NCI-H1694 treated with DMSO at 0.1 percent for 48 hours (cell line): ENCODE results near the gene PDIA6.
A peak's percentile ranks its signal among the peaks of the same experiment; 100 is the strongest.
"Not testable (repeated sequence)": the region's sequence is repeated elsewhere in the genome, so short reads cannot be mapped to it uniquely, and the experiment has no call there.

ENCODE experiments used
- DNase-seq: peaks from one replicate; lab custom pipeline; 2025; lab: John Stamatoyannopoulos, UW

Gene PDIA6

DNA sequence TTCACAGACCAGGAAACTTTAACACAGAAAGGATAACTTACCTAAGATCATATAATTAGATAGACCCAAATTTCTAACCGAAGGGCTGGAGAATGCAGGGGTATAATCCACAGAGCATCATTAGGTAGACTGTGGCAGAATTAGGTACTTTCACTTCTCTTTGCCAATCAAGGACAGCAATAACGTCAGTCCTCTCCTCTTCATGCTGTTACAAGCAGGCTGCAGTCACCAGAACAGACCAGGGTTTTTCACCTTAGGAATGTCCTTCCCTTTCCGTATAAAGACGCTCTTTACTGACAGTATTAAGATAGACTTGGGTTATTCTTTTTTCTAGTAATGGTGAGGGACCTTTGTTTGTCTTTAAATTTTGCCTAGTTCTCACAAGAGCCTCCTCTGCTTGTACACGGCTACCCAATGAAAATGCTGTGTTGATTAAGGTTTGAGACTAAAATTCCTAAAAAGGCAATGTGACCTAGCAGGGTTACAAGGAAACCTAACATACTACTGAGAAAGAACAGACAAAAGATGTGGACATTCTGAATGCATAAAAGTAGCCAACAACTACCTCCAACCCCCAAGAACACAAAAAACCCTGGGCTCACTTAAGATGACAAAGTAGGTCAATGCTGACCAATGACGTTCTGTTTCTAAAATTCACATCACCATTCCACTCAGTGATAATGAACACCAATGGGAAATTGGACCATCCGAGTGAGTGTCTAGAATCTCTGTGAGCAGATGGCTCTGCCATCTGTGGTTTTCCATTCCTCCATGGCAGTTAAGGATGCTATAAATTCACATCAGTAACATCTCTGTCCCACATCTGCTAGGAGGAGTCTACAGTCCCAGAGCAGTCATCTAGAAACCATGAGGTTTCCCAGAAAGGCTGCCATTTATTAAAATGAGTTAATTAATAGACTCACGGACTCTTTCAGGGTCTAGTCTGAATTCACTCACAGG is 2.1 kb downstream of the PDIA6 start:
- DNase-seq, result peak; percentile 99

DNA sequence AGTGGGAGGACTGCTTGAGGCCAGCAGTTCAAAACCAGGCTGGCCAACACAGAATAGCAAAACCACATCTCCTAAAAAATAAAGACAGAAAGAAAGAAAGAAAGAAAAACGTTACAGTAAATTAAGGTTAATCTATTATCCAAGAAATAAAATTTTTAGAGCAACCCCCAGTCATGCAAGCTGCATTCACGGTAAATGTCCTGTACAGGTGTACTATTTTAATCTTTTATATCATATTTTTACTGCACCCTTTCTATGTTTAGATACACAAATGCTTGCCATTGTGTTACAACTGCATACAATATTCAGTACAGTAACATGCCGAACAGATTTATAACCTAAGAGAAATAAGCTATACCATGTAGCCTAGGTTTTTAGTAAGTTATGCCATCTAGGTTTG is 6.0 kb downstream of the PDIA6 start:
- no peak for DNase-seq

DNA sequence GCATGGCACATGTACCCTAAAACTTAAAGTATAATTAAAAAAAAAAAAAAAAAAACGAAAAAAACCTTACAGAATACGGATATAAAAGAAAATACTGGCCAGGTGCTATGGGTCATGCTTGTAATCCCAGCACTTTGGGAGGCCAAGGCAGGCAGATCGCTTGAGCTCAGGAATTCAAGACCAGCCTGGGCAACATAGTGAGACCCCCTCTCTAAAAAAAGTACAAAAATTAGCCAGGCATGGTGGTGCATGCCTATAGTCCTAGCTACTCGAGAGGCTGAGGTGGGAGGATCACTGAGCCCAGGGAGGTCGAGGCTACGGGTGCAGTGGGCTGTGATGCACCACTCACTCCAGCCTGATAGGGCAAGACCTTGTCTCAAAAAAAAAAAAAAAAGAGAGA is 6.6 kb downstream of the PDIA6 start:
- DNase-seq, result not testable (repeated sequence)

DNA sequence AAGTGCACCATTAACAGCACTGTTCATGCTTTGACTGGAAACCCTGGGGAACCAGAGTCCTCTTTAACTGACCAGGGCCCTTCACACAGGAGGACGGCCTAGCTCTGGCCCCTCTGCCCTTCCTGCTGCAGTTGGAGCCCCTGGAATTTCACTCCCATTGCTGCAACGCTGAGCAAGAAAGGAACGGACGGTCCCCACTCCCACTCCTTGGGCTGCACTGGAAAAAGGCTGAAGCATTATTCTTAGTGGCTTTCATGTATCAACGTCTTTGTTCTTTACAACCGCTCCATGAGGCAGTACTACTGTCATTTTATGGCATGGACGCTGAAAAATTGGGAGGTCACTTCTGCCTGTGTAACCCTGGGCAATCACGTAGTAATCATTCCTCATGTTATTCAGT is 9.9 kb downstream of the PDIA6 start:
- DNase-seq, result no peak

DNA sequence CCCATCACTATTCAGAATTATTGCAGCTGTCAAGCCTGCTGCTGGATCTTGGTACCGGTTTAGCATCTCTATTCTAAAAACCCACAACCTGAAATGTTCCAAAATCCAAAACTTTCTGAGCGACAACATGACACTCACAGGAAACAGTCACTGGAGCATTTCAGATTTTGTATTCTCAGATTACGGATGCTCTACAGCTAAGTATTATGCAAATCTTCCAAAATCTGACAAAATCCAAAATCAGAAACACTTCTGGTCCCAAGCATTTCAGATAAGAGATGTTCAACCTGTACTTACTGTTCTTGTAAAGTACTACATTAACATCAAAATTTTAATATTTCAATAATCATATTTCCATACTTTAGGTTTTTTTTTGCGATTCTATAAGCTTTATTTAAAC is 12.4 kb downstream of the PDIA6 start:
- DNase-seq, result no peak

DNA sequence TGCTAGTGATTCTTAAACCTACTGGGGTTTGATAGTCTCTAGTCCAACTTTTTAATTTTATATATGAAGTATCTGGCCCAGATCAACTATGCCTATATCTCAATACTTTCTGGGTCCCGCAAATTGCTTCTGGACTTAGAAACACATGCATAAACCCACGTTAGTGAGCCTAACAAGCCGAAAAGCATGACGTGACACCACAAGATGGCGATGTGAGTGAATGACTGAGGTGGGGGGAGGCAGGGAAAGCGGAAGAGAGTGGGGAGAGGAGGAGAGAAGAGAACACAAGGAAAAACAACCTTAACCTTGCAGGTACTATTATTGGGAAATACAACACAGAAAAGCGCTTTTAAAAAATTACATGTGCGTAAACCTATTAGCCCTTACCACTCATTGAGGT is 13.8 kb downstream of the PDIA6 start:
- DNase-seq, result no peak

DNA sequence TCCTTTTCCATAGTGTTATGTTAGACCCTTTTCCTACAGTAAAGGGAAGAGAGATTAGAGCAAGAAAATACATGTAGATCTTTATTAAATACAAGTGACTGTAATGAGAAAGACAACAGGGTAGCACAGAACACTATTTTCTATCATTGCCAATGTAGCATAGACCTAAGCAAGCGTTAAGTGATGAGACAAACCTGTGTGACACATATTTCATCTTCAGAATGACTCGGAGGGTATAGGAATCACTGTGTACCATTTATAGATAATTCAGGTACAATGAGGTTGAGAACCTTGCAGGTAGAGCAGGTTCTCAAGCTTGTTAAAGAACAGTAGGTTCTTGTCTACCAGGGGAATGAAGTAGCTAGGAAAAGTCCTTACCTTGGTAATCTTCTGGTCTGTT is 15.9 kb downstream of the PDIA6 start:
- no peak for DNase-seq

DNA sequence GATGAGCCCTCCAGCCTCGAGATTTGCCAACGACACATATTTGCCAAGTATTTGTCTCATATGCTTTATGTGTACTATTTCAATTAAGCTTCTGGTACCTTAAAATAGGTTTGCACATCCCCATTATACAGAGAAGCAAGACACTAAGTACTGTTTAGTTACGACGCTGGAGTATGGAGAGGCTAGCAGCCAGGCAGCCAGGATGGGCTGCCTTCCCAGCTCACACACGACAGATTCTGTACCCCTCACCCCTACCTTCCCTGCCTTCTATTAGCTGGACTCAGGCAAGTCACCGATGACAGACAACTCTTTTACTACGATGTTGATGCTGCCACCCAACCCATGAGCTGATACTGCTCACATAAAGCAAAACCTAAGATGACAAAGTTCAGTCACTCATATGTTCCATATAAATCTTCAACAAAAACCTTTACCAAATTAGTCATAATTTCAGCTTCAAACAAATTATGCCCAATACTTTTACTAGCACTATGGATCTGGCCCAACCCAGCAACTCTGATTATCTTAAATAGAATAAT is 17.0 kb downstream of the PDIA6 start:
- no peak for DNase-seq

DNA sequence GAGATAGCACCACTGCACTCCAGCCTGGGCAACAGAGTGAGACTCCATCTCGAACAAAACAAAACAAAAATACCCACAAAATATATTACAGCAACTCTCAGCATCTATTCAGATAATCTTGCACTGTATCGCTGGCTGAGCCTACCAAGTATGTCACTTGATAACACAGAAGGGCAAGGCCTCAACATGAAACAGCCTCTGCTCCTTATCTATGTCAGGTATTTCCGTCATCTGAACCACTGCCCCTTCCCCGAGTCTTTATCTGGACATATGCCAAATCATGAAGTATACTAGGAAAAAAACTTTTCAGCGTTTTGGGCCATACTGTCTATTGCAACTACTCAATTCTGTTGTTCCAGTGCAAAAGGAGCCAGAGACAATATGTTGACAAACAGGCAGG is 17.7 kb downstream of the PDIA6 start:
- no peak for DNase-seq

DNA sequence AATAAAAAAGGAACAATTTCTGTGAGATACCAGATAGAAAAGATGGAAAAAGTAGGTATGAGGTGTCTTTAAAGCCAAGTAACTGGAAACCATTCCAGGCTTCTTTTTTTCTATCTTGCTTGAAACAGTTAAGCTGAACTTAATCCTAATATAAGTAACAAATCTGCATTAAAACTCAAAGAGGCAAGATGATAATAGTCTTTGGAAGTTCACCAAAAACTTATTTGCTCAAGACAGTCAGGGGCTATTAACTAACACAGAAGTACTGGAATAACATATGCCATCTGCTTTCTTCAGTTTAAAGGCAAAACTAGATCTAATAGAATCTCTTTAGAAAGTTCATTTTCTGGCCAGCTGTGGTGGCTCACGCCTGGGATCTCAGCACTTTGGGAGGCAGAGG is 18.8 kb downstream of the PDIA6 start:
- no peak for DNase-seq

DNA sequence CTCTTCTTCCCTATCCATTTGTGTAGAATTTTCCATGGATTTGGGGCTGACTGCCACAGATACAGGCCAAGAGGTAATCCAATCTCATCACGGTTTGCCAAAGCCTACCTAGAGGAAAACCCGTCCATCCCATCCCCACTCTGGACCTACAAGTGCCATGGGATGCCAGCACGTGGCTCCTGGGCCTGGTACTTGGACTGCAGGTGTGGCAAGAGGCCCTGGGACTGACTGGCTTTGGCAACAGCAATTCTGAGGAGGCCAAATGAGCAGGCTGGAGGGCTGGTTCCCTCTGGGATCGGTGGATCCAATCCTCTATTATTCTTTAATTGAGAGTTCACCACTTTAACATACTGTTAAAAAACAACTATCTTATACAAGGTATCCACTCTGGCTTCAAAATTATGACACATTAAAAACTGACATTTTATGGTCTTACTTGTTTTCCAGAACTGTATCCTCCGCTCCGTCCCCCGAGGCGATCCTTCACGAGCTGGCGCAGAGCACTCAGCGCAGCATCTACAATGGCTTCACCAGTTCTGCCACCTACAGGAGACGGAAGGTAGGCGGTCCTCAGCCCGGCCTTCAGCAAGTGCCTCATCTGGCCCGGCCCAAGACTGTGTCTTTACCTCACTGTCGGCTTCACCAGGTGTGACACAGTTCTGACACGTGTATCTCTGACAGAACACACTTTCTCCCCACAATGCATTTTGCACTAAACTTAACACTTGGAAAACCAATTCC is 19.8 kb downstream of the PDIA6 start:
- no peak for DNase-seq

DNA sequence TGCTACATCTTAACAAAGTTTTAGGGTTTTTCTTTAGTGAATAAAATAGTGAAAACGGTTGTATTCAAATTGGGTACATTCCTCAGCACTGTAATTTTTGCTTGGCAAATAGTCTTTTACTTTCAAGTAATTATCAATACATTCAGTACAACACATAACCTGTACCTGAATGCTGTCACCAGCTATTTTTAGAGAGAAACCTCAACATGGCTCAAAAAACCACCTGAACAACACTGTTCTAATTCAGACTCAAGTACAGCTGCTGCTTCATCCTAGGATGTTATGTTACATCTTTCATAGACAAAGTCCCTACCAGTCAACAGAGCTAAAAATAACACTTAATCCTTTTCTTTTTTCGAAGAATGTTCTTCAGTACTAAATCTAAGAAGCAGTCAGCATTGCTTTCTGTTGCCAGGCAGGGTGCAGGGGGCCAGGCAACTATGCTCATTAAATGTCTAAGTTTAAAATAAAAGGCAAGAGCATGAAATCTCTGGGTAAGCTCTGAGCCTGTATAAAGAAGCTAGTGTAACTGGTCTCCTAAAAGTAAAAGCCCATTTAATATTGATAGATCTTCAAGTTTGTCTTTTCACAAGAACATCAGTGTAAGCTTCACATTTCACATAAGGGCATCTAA is 20.5 kb downstream of the PDIA6 start:
- no peak for DNase-seq

DNA sequence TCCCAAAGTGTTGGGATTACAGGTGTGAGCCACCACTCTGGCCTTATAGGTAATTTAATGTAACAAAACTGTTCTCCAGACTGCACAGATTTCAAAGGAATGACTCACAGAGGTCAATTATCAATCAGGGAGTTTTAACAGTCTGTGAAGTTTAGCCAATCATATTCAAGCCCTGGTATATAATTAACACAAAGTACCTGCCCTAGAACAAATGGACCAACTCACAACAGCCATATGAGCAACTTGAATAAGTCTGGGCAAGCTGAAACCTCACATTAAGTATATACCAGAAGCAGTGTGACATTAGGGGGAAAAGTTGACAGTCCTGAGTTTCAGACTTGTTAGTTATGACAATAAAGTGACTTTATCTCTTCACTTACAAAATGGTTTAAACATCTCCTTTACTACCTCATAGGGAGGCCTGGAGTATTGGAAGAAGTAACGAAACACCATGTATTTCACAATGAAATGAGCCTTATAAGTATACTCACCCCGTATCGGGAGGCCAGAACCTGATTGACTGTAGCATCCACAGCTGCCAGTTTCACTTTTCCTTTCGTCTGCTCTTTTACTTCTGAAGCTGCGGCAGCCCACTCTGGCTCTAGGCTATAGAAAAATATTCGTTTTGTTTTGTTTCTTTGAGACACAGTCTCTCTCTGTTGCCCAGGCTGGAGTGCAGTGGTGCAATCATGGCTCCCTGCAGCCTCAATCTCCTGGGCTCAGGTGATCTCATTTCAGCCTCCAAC is 22.2 kb downstream of the PDIA6 start:
- no peak for DNase-seq

DNA sequence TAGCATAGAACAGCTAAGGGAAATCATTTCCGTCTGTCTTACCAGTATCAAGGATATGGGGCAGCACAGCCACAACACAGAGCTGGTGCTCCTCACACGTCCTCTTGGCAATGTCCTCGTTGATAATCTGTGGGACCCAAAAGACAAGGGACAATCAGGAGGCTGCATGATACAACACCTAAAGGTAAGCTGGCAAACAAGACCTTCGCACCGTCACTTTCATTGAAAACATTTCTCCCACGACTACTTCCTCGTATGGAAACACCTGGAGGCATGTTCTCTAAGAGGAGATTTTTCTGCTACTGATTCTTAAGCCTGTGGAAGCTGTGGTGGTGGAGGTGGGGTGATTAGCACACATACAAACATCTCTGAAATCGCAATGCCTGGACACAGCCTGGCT is 23.7 kb downstream of the PDIA6 start:
- DNase-seq, result no peak

DNA sequence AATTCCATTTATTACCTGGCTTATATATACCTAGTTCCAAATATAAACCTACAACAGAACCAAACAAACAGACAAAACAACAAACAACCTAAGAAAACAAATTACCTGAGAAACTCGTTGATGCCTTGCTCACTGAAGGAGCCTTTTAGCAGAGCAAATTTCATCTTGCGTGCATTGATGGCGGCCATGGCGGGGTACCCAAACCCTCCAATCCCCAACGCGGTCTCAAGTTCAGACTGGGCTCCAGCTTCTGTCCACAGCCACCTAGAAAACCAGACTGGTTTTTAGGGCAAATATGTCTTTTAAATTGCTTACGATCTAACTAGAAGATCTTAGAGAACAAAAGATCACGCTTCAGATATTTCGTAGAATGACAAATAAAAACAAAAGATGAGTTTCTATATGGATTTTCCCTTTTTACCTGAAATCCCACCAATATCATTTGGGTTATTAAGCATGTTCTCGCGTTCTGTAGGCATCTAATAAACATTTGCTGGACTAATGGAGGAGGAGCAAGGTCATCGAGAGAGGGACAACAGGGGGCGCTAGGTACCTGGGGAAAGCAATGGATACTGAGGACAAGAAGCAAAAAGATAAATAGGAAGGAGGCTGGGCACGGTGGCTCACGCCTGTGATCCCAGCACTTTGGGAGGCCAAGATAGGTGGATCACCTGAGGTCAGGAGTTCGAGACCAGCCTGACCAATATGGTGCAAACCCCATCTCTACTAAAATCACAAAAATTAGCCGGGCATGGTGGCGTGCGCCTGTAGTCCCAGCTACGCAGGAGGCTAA is 25.2 kb downstream of the PDIA6 start:
- peak; percentile 78 for DNase-seq

DNA sequence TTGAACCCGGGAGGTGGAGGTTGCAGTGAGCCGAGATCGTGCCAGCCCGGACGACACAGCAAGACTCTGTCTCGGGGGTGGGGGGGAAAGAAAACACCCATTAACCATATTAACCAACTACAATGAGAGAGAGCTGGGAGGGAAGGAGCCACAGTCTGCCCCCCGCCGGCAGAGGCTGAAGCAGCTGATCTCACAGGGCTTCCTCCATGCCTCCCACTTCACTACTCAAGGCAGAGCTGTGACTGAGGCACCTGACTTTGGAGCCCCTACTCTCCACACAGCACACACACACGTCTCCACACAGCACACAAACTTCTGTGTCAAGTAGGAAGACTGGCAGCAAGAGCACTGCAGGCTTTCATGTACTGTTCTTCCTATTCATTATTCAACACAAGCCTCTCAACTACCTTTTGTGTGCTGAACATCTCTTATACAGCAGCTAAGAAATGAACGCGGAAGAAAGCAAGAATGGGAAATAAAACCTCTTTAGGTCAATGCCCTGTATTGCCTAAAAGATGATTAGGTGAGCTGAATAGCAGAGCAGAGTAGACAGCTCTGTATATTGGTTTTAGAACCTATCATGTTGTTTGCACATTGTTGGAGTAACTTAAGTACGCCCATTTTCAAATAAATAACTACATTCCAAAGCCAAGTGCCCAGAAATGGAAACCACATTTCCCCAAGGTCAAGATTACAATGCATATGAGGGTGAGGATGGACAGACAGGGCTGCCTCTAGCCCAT is 26.2 kb downstream of the PDIA6 start:
- DNase-seq, result no peak

DNA sequence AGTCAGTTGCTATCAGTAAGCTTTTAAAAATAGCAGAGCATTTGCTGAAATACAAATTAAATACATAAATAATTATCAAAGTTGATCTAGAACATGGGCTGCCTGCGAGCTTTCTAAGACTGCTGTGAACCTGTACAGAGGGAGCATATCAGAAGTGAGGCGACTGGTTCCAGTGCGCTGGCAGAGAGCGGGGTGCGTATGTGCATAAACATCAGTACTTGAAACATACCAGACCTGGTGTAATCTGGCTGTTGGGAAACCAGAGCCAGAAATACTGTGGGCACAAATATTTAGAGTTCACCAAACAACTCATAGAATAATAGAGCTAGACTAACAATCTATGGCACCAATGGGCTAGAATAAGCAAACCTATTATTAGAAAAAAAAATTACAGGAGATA is 27.3 kb downstream of the PDIA6 start:
- no peak for DNase-seq

DNA sequence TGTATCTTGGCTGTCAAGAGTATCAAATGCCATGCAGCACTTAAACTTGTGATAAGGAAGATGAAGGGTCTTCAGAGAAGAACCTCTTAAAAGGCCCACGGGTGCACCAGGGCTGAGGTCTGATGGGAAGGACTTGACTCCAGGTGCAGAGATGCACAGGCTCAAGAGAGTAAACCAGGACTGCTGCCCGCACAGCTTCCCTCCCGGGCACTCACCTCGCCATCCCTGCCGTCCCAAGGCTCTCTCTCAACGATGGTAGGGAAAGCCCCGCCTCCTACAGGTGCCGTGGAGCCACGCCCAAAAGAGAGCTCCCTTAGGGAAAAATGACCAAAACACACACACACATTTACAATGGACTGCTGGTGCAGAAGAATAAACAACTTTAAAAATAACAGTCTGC is 27.9 kb downstream of the PDIA6 start:
- DNase-seq, result no peak

DNA sequence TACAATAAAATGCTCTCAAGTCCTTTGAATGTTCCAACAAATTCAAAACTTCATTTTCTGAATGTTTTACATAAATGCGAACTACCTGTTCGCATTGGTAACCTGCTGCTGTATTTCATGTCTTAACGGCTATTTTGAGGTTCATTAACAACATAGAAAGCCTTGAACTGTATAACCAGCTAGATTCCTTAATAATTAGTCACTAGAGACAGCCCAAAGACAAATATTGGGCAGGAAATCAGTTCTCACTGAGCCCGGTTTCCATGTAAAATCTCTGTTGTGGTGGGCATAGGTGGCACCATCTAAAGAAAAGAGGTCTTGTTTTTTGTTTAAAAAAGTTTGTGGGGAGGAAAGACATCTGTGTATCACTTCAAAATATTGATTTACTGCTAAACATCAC is 29.2 kb downstream of the PDIA6 start:
- DNase-seq, result no peak

DNA sequence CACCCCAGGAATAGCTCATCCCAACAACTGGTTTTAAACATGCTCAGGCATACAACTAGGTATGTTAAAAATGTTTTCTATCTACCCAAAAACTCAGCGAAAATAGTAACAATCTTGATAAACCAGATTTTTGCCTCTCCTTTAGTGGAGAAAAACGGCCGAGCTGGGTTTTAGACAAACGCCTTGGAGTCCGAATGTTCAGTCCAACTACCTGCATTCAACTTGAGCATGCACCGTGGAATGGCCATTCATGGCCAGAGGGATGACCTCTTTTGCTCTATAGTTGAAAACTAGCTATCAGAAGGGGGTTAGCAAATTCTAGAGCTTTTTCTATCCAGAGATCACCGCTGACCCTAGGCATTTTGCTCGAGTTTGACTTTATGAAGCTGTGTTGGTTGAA is 30.8 kb downstream of the PDIA6 start:
- no peak for DNase-seq
